Measurements from ENCODE around the gene LRRC3.

DNA sequence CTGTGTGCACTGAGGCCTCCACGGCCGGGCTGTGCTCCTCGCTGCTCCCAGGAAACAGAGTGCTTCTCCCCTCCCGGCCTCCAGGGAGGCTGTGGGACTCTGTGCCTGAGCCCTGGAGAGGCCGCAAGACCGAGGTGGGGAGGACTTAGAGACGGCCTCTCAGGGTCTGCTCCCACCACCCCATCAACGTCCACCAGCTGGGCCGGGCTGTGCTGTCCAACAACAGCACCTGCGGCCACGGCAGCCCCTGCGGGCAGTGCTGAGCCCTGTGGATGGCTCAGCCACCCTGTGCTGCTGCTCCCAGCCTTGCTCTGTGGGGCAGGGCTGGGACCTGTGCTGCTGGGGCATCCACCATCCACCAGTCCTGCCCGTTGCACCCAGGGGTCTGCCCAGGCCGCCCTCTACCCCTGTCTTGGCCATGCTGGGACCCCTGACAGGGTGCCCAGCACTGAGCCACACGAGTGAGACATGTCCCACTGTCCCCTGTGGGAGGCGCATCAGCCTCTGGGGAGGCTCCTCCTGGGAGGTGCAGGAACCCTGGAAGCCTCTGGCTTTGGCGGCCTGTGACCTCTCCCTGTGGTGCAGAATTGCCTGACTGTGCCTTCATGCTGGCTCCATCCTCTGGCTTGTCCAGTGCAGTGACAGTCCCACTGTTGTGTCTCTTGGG is 31.2 kb upstream of the LRRC3 start:
- TF ChIP-seq, protein P1, sequence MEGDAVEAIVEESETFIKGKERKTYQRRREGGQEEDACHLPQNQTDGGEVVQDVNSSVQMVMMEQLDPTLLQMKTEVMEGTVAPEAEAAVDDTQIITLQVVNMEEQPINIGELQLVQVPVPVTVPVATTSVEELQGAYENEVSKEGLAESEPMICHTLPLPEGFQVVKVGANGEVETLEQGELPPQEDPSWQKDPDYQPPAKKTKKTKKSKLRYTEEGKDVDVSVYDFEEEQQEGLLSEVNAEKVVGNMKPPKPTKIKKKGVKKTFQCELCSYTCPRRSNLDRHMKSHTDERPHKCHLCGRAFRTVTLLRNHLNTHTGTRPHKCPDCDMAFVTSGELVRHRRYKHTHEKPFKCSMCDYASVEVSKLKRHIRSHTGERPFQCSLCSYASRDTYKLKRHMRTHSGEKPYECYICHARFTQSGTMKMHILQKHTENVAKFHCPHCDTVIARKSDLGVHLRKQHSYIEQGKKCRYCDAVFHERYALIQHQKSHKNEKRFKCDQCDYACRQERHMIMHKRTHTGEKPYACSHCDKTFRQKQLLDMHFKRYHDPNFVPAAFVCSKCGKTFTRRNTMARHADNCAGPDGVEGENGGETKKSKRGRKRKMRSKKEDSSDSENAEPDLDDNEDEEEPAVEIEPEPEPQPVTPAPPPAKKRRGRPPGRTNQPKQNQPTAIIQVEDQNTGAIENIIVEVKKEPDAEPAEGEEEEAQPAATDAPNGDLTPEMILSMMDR (IDR thresholded peaks at IDR 0.05): no peak
- no peak for TF ChIP-seq POLR2A (IDR thresholded peaks at IDR 0.05)

Data from Peyer's patch (tissue), 4 donors.